Subcutaneous adipose tissue (tissue), 4 donors: ENCODE measurements around the gene BZW2. TPM values are rescaled to one million over a fixed set of nuclear protein-coding genes. Genes with fewer than 3 reads are reported as not detected.

Experiments used
- total RNA-seq, 4 donors: library from RNA; depleted of rRNA; stranded (reverse); fragments of >200 nt; gene quantifications; one replicate each; pipeline ENCODE4 v1.1.0, GENCODE V29; 2016
- TF ChIP-seq, protein P1 (sequence below): fragments of 450-650 bp; IDR thresholded peaks from one replicate; pipeline ENCODE4 v1.5.1; 2016; ENCODE audit warnings: low read depth, mild to moderate bottlenecking, control low read depth, antibody characterized with exemption, moderate library complexity

BZW2 gene
- total RNA-seq, 4 donors from 2014 or later, result 39.0 to 94.6 (median 46.1) TPM

DNA sequence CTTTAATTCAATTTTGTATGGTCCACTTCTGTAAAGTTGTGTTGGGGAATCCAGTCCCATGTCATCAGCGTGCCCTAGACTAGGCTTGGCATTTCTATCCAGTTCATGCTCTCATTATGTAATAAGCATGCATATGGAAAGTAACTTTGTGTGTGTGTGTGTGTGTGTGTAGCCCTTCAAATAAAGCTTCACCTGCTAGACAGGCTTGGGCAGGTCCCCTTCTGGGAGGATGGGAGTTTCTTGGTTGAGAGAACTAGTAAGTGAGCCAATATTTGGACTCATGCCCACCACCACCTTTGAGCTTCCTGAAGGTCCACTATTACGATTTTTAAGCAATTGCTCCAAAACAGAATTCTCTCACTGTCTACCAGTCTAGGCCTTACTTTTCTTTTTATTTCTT, 6.9 kb downstream of the BZW2 start:
- TF ChIP-seq, protein P1, sequence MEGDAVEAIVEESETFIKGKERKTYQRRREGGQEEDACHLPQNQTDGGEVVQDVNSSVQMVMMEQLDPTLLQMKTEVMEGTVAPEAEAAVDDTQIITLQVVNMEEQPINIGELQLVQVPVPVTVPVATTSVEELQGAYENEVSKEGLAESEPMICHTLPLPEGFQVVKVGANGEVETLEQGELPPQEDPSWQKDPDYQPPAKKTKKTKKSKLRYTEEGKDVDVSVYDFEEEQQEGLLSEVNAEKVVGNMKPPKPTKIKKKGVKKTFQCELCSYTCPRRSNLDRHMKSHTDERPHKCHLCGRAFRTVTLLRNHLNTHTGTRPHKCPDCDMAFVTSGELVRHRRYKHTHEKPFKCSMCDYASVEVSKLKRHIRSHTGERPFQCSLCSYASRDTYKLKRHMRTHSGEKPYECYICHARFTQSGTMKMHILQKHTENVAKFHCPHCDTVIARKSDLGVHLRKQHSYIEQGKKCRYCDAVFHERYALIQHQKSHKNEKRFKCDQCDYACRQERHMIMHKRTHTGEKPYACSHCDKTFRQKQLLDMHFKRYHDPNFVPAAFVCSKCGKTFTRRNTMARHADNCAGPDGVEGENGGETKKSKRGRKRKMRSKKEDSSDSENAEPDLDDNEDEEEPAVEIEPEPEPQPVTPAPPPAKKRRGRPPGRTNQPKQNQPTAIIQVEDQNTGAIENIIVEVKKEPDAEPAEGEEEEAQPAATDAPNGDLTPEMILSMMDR, result no peak

DNA sequence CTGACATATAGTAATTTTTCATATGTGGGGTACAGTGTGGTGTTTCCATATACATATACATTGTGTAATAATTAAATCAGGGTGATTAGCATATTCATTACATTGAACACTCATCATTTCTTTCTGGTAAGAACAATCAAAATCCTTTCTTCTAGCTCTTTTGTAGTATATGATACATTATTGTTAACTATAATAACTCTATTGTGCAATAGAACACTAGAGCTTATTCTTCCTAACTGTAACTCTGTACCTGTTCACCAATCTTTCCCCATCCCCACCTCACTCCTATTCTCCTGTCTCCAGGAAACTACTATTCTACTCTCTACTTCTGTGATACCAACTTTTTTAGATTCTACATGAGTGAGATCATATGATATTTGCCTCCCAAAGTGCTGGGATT, 9.4 kb downstream of the BZW2 start:
- TF ChIP-seq, protein P1, result no peak

DNA sequence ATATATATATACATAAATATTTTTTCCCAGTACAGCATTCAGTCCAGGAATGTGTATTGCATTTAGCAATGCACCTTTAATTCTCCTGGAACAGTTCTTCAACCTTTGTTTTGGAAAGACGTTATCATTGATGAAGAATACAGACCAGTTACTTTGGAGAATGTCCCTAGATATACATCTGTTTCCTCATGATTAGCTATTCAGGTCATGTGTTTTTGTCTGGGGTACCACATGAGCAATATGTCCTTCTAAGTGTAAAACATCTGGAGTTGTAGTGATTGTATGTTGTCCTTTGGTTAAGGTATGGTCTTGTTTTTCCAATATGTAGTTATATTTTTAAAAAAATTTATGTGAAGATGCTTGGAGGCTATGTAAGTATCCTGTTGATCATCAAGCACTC, 10.2 kb downstream of the BZW2 start:
- TF ChIP-seq, protein P1, result no peak

DNA sequence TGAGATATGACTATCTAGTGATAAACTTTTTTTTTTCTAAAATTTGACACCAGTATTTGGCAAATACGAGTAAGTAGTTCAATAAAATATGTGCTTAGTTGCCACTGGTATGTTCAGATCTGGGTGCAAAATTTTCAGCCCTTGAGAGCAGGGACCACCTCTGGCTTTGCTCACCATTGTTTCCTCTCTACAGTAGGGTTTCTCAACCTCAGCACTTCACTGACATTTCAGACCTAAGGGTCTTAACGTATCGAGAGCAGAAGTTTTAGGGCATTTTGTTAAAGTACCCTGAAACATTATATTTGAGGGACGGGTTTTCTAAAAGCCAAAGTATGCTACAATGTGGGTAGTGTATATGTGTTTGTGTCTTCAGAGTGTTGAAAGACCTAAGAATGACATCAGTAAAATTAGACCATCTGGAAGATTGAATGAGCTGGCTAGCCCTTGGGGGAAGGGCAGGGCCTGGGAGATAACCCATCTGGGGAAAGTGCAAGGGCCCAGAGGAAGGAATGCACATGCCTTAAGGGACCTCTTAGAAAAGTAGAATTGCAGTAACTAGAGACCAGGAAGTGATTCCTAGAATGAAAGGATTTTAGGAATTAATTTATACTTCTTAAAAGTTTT, 11.8 kb downstream of the BZW2 start:
- TF ChIP-seq, protein P1, result no peak

DNA sequence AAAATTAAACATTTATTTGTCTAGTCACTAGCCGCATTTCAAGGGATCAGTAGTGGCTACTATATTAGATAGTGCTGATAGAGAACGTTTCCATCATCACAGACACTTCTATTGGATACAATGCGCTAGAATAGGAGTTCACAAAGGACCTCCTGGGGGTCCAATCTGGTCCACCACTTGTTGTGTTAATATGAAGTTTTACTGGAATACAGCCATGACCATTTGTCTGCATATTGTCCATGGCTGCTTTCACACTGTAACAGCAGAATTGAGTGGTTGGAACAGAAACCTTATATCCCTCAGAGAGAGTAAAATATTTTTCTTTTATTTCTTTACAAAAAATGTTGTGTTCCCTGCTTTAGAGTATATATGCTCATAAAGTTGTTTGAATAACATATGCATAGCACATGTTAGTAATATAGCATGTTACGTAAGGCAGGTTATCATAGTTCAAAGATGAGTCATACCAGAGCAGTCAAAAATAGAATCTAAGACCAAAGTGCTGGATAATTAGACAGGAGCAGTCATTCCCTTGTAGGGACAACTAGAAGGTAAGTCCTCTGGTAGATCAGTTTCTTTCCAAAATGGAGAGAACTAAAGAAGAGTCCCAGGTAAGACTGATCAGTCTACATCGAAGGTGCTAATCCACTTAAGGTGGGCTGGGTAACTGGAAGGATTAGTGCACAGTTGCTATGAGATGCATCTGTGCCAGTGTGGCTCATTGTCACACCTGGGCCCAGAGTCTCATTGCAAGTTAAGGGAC, 14.9 kb downstream of the BZW2 start:
- TF ChIP-seq, protein P1, result no peak

DNA sequence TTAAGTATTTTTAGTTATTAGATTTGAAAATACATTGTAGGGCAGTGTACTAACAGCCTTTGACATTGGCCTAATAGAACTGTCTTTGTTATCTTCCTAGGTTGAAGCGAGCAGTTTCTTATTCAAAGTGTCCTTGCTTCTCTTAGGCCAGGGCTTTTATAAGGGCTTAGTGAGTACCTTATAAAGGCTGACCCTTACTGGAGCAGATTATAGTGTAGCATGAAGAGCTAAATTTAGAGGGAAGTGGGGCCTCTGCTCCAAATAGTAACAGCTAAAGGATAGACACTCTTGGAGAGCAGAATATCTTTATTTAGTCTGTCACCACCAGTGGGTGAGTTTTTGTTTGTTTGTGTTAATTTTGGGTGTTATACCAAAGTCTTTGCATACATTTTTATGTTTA, 15.9 kb downstream of the BZW2 start:
- TF ChIP-seq, protein P1, result no peak

DNA sequence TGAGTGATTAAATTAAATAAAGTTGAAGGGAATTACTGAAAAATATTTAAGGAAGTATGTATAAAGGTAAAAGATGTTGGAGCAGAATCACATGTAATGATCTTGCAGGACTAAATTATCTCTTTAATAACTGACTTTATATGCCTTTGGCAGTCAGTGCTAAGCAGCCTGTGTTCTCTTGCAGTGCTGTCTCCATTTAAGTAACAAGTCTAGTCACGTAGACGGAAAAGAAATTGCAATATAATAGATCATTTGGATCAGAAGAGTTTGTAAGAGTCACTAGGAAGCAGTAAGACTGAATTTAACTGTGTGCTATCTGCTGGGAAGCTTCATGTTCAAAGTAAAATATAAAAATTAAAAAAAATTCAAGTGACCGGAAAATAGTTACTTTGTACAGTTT, 21.4 kb downstream of the BZW2 start:
- TF ChIP-seq, protein P1, result no peak
